Small intestine (tissue), 16 donors: ENCODE results near the gene TRPM5. TPM values are rescaled to one million over a fixed set of nuclear protein-coding genes. Genes with fewer than 3 reads are reported as not detected.
A peak's percentile ranks its signal among the peaks of the same experiment; 100 is the strongest.

Source experiments
- DNase-seq, 2 donors: peaks; one replicate each; pipeline versions ENCODE4 v3.0.0 to v3.0.0-alpha.2; 2013
- FAIRE-seq: peaks from 2 replicates; lab custom pipeline; 2012; peaks lifted over from hg19 to GRCh38; lab: Jason Lieb, UNC
- H3K27ac ChIP-seq, 3 donors: one replicate each; pipeline ENCODE4 v1.5.1; 2013; ENCODE audit warnings: low read length in 2 of 3, mild to moderate bottlenecking in 2 of 3, control low read depth in 1 of 3, inconsistent platforms in 1 of 3, low read depth in 1 of 3, moderate library complexity in 1 of 3
- H3K27me3 ChIP-seq, 3 donors: one replicate each; pipeline ENCODE4 v1.6.1; 2013; ENCODE audit warnings: low read length in 3 of 3, inconsistent platforms in 1 of 3; ENCODE audit not compliant: control insufficient read depth in 3 of 3, insufficient read depth in 3 of 3
- H3K36me3 ChIP-seq, 3 donors: one replicate each; pipeline ENCODE4 v1.6.1; 2013; ENCODE audit warnings: low read length in 3 of 3, inconsistent platforms in 1 of 3, low read depth in 1 of 3, mild to moderate bottlenecking in 1 of 3, moderate library complexity in 1 of 3; ENCODE audit not compliant: control insufficient read depth in 3 of 3, insufficient read depth in 2 of 3
- H3K4me1 ChIP-seq, 3 donors: one replicate each; pipeline ENCODE4 v1.6.1; 2013; ENCODE audit warnings: low read length in 2 of 3, inconsistent platforms in 1 of 3, low read depth in 1 of 3, mild to moderate bottlenecking in 1 of 3, moderate library complexity in 1 of 3; ENCODE audit not compliant: control insufficient read depth in 3 of 3, insufficient read depth in 2 of 3
- H3K4me3 ChIP-seq, 3 donors: one replicate each; pipeline ENCODE4 v1.5.1; 2013; ENCODE audit warnings: low read length in 3 of 3, control low read depth in 1 of 3, inconsistent platforms in 1 of 3, low read depth in 1 of 3, mild to moderate bottlenecking in 1 of 3, moderate library complexity in 1 of 3
- H3K9me3 ChIP-seq, 2 donors: one replicate each; pipeline ENCODE4 v1.6.1; 2013; ENCODE audit warnings: low read depth in 1 of 2, low read length in 1 of 2; ENCODE audit not compliant: control insufficient read depth in 2 of 2, insufficient read depth in 1 of 2
- WGBS, 3 donors: extraction: QIAGEN DNeasy Blood & Tissue Kit; methylation state at CpG; one replicate each; pipeline ENCODE4 v1.1.7; 2013; 5-methylcytosine and 5-hydroxymethylcytosine counted together
- long read RNA-seq, 10 donors: transcript quantifications; one replicate each; lab custom pipeline, GENCODE V29; 2026
- polyA plus RNA-seq, 4 donors: library from polyadenylated mRNA; stranded (reverse) in 3 of 4; unstranded in 1 of 4; fragments of 200-250 nt in 3 of 4; fragments of 120-200 nt in 1 of 4; gene quantifications; one replicate each; pipeline versions ENCODE4 v1.2.1 to v1.2.3, GENCODE V29; 2013
- donor health status: healthy with polysubstance abuse.
- donor health status: control.
- donor health status: control.
- donor health status: Bipolar disorder and iron deficiency.
- donor health status: healthy.

TRPM5 gene, protein sequence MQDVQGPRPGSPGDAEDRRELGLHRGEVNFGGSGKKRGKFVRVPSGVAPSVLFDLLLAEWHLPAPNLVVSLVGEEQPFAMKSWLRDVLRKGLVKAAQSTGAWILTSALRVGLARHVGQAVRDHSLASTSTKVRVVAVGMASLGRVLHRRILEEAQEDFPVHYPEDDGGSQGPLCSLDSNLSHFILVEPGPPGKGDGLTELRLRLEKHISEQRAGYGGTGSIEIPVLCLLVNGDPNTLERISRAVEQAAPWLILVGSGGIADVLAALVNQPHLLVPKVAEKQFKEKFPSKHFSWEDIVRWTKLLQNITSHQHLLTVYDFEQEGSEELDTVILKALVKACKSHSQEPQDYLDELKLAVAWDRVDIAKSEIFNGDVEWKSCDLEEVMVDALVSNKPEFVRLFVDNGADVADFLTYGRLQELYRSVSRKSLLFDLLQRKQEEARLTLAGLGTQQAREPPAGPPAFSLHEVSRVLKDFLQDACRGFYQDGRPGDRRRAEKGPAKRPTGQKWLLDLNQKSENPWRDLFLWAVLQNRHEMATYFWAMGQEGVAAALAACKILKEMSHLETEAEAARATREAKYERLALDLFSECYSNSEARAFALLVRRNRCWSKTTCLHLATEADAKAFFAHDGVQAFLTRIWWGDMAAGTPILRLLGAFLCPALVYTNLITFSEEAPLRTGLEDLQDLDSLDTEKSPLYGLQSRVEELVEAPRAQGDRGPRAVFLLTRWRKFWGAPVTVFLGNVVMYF (N-terminal part only)
- 1 to 10 TPM; 1.3 to 10.0 (median 2.9) TPM for polyA plus RNA-seq
- long read RNA-seq, donor 1 = 0 reads
- long read RNA-seq, donor 2 = 0 reads
- long read RNA-seq, donor 3 = 0 reads
- long read RNA-seq, donor 4 = 0 reads
- long read RNA-seq, donor 5 = 0 reads
- long read RNA-seq, donor 6 = 0 reads
- long read RNA-seq, donor 7 = 0 reads
- long read RNA-seq, donor 8 = 0 reads
- long read RNA-seq, donor 9 = 0 reads
- long read RNA-seq, donor 10 = 0 reads

DNA sequence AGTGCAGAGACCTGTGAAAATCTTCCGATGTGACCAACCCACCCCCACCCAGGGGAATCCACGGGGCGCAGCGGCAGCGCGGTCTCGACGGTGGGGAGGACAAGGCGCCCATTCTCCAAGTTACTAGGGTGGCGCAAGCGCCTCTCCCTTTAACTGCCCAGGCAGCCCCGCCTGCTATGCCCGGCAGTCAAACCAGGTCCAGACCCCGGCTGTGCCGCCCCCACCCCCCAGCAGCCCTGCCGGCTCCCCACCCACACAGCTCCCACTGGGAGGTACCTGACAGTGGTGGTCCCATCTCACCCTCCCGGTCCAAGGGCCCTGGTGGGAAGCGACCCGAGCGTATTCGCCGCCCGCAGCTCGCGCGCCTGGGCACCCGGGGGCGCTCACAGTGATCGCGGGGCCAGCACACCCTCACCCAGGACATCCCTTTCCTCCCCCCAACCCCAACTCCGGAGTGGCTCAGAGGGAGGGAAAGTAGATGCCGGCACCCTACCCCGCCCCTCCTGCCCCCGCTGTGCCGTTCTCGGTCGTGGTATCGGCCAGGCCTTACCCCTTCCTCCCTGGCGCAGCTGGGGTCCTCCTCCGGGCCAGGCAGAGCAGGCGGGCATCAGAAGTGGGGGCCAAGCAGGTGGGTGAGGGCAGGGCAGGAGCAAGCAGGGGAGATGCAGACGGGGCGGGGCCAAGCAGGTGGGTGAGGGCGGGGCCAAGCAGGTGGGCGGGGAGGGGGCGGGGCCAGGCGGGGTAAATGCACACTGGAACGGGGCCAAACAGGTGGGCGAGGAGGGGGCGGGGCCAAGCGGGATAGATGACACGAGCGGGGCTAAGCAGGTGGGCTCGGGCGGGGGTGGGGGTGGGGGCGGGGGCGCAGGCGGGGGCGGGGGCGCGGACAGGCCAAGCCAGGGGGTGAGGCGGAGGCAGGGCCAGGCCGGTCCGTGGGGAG, at the start of gene TRPM5:
TRPM5 (minus strand) TSS at position 634 of the 940 bp plus-strand sequence. CDS start 21,478 bp downstream, outside the sequence.
- peaks cover 0 to 23% (median 0%) of the 10 kb centered on the region in 3 donors for H3K27me3 ChIP-seq
- H3K9me3 ChIP-seq = peaks cover 0 to 5% of the 10 kb centered on the region in 2 donors
- DNase-seq = peak; percentile 56 to 63
- no peak for FAIRE-seq
- peak within 1 kb of the TSS in 2 of 3 donors; percentile 24 to 75 for H3K27ac ChIP-seq
- peaks cover 0 to 3% (median 0%) of the 10 kb centered on the region in 3 donors for H3K36me3 ChIP-seq
- WGBS, 3 donors = 1 to 7% (median 5%) methylated on average over 28 to 57 of the region's 64 CpGs
- peaks cover 0 to 32% (median 8%) of the 10 kb centered on the region in 3 donors for H3K4me1 ChIP-seq
- H3K4me3 ChIP-seq = peak within 1 kb of the TSS; percentile 37 to 75 (median 50)

DNA sequence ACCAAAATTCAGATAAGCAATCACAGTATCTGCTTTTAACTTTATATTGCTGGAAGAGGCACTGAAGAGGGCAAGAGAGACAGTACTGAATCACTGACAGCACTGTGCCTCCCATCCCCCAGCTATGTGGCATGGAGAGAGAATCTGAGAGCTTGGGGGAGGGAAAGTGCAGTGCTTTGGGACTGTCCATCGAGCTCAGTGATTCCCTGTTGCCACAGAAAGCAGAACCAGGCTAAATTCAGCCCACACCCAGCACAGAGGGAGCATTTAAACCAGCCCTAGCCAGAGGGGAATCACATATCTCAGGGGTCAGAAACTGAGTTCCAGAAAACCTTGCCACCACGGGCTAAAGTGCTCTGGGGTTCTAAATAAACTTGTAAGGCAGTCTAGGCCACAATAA, 44.8 kb upstream of the TRPM5 start:
- Histone ChIP-seq H3K9me3 (peaks cover 0 to 26% of the 10 kb centered on the region in 2 donors), H3K4me3 (no peak overlapping the region), H3K36me3 (peaks cover 0 to 3% (median 0%) of the 10 kb centered on the region in 3 donors), H3K4me1 (no peaks in the 10 kb centered on the region), H3K27ac (no peak overlapping the region), H3K27me3 (no peaks in the 10 kb centered on the region)
- FAIRE-seq (no peak), DNase-seq (no peak)
- 46 to 72% (median 65%) methylated on average over 2 of the region's 2 CpGs for WGBS, 3 donors

DNA sequence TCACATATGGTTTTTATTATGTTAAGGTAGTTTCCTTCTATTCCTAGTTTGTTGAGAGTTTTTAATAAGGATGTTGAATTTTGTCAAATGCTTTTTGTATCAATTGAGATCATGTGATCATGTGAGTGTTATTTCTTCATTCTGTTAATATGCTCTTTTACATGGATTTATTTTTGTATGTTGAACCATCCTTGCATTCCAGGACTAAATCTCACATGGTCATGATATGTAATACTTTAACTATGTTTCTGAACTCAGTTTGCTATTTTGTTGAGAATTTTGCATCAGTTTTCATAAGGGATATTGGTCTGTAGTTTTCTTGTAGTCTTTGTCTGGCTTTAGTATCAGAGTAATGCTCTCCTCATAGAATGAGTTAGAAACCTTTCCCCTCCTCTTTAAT, 43.7 kb upstream of the TRPM5 start:
- DNase-seq (no peak), FAIRE-seq (no peak)
- H3K27ac ChIP-seq = no peak overlapping the region
- H3K4me3 ChIP-seq = no peak overlapping the region
- H3K9me3 ChIP-seq = peaks cover 0 to 26% of the 10 kb centered on the region in 2 donors
- no peaks in the 10 kb centered on the region for H3K27me3 ChIP-seq
- H3K36me3 ChIP-seq = peaks cover 0 to 3% (median 0%) of the 10 kb centered on the region in 3 donors
- no peaks in the 10 kb centered on the region for H3K4me1 ChIP-seq

DNA sequence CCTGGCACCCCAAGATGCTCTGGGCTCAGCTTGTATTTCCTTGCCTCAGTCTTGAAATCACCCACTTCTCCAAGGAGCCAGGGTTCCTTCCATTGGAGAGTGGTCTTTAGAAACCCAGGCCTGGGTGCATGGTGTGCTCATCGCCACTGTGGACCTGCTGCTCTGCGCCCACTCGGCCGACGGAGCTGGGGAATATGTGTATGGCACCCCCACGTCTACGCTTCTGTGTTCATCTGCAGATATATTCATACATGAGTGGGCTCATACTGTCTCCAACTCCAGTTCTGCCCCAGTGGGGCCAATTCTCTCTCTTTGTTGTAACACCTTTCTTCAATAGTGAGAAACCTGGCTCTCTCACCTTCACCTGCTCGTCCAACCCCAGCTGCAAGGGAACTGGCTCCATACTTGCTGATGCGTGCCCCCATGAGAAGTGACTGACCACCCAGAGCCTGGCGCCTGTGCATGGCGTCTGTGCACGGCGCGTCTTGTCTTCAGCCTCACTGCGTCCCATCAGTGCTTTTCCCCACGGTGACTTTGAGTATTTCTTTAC, 40.3 kb upstream of the TRPM5 start:
- no peak for FAIRE-seq

DNA sequence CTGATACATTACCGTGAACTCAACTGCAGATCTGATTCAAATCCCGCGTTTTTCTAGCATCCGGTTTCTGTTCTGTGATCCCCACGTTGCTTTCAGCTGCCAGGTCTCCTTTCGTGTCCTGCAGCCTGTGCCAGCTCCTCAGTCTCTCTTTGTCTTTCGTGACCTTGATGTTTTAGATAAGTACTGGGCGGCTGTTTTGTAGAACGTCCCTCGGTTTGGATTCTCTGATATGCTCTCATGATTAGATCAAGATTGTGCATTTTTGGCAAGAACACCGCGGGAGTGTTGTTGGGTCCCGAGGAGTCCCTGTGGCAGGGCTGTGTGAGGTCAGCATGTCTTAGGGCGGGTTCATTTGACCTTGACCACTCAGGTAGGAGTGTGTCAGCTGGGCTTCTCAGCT, 39.1 kb upstream of the TRPM5 start:
- Histone ChIP-seq H3K27ac (peak overlapping the region in 1 of 3 donors; percentile 56), H3K27me3 (no peaks in the 10 kb centered on the region), H3K4me3 (no peak overlapping the region), H3K4me1 (no peaks in the 10 kb centered on the region), H3K9me3 (peaks cover 0 to 15% of the 10 kb centered on the region in 2 donors), H3K36me3 (peaks cover 0 to 6% (median 0%) of the 10 kb centered on the region in 3 donors)
- 11 to 45% (median 24%) methylated on average over 14 of the region's 14 CpGs for WGBS, 3 donors
- FAIRE-seq = no peak
- DNase-seq = no peak

More for the DNA sequence above, 40.3 kb upstream of the TRPM5 start:
- H3K36me3 ChIP-seq = peaks cover 0 to 3% (median 0%) of the 10 kb centered on the region in 3 donors
- H3K4me3 ChIP-seq = no peak overlapping the region
- H3K9me3 ChIP-seq = peaks cover 0 to 14% of the 10 kb centered on the region in 2 donors
- no peak for DNase-seq
- H3K4me1 ChIP-seq = no peaks in the 10 kb centered on the region
- H3K27ac ChIP-seq = no peak overlapping the region
- no peaks in the 10 kb centered on the region for H3K27me3 ChIP-seq
- 92 to 96% (median 92%) methylated on average over 16 of the region's 16 CpGs for WGBS, 3 donors

DNA sequence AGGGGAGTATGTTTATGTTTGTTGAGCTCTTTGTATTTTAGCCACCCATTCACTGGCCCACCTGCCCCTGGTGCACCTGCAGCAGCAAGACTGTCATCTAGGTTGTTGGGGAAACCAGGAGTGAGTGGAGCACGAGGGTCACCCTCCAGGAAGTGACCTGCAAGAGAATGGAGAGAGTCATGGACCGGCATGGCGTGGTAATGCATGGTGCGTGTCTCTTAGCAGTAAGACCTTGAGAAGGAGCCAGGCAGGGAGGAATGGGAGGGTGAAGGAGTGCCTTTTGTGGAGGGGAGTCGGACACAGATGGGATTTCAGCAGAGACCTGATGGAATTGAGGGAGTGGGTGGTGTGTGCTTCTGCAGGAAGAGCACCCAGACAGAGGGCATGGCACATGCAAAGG, 38.4 kb upstream of the TRPM5 start:
- 68 to 78% (median 69%) methylated on average over 5 of the region's 5 CpGs for WGBS, 3 donors
- Histone ChIP-seq H3K36me3 (peaks cover 0 to 9% (median 2%) of the 10 kb centered on the region in 3 donors), H3K9me3 (peaks cover 0 to 18% of the 10 kb centered on the region in 2 donors), H3K4me3 (no peak overlapping the region), H3K27me3 (no peaks in the 10 kb centered on the region), H3K27ac (no peak overlapping the region), H3K4me1 (no peaks in the 10 kb centered on the region)
- DNase-seq (no peak), FAIRE-seq (no peak)

DNA sequence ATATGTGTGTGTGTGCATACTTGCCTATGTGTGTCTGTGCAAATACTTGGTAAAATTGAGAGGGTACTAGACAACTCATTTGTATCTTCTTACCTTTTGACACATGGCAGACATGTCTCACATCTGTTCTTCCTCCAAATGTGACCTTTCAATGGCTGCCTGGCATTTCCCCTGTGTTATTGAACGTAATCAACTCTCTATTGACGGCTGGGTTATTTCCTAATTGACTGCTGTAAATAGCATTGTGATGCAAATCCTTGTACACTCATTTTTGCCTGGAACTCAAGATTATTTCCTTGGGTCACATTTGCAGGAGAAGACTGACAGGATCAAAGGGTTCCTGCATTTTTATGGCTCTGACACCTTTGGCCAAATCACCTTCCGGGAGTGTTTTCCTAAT, 37.9 kb upstream of the TRPM5 start:
- Histone ChIP-seq H3K27me3 (no peaks in the 10 kb centered on the region), H3K9me3 (peaks cover 0 to 19% of the 10 kb centered on the region in 2 donors), H3K4me3 (no peak overlapping the region), H3K27ac (no peak overlapping the region), H3K4me1 (no peaks in the 10 kb centered on the region), H3K36me3 (peaks cover 0 to 10% (median 2%) of the 10 kb centered on the region in 3 donors)
- FAIRE-seq (no peak), DNase-seq (no peak)
- 12 to 37% (median 24%) methylated on average over 3 of the region's 3 CpGs for WGBS, 3 donors
